Dedifferentiated amniotic fluid mesenchymal stem cell (primary cell): Measurements from ENCODE around the gene POLR1D.
A peak's percentile ranks its signal among the peaks of the same experiment; 100 is the strongest.
"Not testable (repeated sequence)": the region's sequence is repeated elsewhere in the genome, so short reads cannot be mapped to it uniquely, and the experiment has no call there.

ENCODE experiments used
- DNase-seq: peaks from one replicate; pipeline ENCODE4 v3.0.0-alpha.2; 2016; ENCODE audit errors: extremely low spot score

POLR1D gene

GRCh38 chr13:27617881-27618321 lies 3.8 kb upstream of the POLR1D start:
- no peak for DNase-seq

DNA sequence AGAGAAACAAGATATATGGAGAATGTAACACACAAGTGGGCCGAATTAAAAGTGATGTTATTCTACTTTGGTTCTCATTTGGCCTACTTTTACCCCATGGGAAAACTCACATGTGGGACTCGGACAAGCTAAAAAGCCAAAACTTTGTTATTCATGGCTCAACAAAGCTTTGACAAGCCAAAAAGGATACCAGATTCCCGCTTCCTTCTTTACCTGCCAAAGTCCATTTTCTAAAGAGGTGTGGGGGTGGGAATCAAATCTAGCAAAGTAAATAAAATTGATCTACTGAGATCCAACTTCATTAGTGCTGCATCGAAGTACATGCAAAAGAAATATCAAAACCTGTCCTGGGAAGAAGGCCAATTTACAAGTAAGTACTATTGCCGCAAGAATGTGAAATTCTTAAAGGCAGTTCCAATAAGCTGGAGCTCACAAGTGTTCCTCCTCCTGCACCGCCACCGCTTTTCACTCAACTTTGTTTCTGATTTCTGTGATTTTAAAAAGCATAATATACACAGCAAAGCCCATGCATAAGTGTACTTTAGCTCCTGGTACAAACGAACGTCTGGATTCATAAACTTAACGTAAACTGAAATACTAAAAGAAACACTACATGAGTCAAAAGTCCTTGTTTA lies 2.5 kb upstream of the POLR1D start:
- DNase-seq: peak; percentile 50

DNA sequence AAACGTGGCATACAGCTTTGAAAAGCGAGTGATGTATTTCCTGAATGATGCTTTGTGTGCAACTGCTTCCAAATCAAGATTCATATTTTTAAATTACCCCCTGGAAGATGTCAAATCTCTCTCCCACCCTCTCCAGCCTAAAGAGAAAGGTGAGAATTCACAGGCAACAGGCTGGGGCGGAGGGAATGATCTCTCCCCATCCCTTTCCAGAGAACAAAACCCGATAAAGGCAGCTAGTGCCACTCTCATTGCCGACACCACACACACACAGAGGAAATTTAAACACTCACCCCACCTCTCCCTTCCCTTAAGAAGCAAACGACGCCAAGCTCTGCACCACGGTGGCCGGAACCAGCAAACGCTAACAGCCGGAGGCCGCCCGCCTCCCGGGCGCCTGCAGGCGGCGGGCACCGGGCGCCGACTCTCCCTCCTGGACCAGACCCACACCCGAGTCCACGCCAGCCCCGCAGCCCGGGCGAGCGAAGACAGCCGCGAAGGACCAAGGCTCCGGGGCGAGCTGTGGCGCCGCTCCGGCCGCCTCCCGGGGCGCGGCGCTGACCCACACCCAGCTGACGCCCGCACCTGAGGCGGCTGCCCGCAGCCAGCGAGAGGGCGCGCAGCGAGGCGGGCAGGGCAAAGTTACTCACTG lies 1.8 kb upstream of the POLR1D start:
- peak; percentile 25 for DNase-seq

- DNase-seq: peak; percentile 93
Observed at GRCh38 chr13:27620377-27621115, 1.1 kb upstream of the POLR1D start, which contains the start of gene LNX2. LNX2 (minus strand) TSS chr13:27620529; CDS start chr13:27581703, 38,826 bp downstream.

DNA sequence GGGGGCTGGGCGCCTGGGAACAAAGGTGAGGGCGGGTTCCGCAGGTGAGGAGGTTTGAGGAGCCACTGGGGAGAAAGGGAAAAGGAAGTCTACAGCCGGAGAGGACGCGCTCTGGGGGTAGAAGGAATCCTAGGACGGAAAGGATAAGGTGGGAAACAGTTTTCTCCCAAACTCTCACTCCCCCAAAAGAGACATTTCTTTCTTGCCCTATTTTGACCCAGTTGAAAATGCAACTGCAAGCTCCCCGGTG lies 651 bp upstream of the POLR1D start:
- no peak for DNase-seq

DNA sequence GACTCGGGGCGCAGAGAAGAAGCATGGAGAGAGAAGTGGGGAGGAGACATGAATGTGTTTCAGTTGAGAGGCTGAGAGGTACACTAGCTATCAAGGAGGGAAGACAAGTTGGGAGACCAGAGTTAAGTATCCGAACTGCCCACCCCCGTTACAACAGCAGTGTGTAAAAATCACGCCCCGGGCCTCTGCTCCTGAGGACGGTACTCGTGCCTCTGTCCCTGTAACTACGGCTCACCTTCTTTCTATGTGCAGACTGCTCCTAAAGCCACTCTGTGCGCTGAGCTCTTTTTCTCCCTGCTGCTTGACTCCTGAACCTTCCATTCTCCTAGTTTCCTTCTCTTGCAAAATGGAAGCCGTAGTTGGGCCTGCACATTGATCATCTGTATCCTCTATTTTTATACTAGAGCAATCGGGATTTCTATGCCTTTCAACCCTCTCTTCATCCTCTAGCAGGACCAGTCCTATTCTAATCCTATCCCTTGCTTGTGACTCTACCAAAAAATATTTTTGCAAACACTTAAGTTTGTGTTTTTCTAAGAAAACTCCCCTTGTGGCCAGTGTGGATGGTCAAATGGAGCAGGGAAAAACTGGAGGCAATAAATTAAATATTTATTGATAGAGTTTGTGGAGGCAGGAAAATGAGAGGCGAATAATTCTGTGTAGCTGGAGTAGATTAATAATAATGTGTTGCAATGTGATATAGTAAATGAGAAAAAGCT lies 569 bp downstream of the POLR1D start:
- DNase-seq: no peak

GRCh38 chr13:27622881-27623280 lies 1.2 kb downstream of the POLR1D start:
- DNase-seq: no peak

- no peak for DNase-seq
Observed at GRCh38 chr13:27624071-27624470, 2.4 kb downstream of the POLR1D start.

DNA sequence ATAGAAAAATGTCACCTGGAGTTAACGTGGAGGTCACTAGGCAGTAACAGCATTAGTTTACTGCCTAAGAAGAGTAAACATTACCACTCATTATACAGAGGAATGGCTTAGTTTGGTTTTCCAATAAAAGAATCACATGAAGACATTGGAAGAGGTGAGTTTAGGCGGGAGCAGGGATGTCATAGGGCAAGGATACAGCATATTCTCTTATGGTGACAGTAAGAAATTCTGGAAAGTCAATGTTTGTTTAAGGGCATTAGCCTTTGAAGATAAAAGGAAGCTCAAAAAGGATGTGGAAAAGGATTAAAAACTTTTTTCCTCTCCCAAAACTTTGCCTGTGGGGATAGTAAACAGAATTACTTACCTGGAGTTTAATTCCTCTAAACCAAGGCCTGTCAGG lies 4.1 kb downstream of the POLR1D start:
- no peak for DNase-seq

DNA sequence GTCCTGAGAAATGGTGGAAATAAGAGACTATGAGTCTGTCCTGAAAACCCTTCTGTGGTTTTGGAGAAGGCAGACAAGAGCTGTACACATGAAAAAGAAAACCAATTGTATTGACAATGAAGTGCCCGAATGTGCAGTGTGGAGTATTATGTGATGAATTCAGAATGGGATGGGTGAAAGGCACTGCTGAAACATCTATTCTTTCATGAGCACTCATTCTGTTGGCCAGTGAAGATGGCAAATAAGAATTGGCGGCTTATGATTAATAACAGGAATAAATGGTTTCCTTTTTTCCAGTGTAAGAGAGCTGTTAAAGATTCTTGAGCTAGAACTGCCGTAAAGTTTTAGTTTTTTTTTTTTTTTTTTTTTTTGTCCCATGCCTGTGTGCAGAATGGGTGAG lies 5.7 kb downstream of the POLR1D start:
- DNase-seq: no peak

DNA sequence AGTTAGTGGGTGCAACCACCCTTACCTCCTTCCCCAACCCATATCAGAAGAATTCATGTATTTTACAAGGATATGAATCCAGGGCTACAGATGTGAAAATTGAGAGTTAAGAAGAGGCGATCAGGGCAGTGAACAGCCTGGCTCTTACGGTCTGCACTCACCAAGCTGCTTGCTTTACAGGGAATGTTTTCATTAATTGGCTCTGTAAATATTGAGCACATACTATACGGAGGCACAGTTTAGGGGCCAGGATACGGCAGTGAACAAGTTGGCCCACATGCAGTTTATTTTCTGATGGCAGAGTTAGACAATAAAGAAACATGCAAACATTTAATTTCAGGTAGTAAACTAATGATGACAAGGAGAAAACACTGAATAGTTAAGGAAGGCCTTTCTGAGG lies 6.4 kb downstream of the POLR1D start:
- no peak for DNase-seq

DNA sequence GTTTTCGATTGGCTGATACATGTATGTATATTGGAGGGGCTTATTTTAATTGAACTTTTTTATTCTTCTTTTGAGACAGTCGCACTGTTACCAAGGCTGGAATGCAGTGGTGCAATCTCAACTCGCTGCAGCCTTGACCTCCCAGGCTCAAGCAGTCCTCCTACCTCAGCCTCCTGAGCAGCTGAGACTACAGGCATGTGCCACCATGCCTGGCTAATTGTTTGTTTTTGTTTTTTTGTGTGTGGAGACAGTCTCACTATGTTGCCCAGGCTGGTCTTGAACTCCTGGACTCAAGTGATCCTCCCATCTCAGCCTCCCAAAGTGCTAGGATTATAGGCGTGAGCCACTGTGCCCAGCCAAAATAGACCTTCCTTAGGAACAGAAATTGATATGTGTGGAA lies 7.1 kb downstream of the POLR1D start:
- DNase-seq: not testable (repeated sequence)

- DNase-seq: no peak
Observed at GRCh38 chr13:27631156-27631555, 9.5 kb downstream of the POLR1D start.

DNA sequence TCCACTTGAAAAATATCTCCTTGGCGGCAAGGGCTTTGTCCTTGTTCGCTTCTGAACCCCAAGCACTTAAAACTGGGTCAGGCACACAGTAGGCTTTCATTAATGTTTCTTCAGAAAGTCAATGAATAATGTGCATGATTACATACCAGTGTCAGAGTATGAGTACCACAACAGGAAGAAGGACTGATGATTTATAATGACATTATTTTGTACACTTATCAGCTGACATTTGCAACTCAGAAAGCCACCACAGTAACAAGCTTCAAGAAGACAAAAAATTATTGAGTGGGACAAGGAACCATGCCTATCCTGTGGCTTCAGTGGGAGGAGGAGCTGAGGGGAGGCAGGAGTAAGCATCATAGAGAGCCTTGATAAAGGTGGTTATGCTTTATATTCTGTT lies 10.0 kb downstream of the POLR1D start:
- DNase-seq: no peak

- no peak for DNase-seq
Observed at GRCh38 chr13:27632214-27632613, 10.5 kb downstream of the POLR1D start.

GRCh38 chr13:27632648-27633047 lies 11.0 kb downstream of the POLR1D start:
- no peak for DNase-seq

DNA sequence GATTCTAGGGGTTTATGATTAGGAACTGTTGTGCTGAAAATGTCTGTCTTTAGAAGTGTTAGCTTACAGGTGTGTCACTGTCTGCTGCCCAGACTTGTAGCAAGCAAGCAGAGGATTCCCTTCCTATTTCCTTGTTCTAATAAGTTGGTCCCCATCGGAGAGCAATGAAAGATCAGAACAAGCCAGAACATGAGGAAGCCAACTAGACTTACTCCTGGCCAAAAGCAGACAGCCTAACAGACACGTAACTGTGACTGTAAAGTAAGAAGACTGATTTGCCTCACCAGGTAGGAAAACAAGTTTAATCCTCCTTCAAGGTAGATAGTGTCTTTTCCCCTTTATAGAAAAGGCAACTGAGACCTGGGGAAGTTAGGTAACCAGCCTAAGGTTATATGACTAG lies 12.5 kb downstream of the POLR1D start:
- DNase-seq: no peak

GRCh38 chr13:27634791-27635190 lies 13.1 kb downstream of the POLR1D start:
- DNase-seq: no peak

DNA sequence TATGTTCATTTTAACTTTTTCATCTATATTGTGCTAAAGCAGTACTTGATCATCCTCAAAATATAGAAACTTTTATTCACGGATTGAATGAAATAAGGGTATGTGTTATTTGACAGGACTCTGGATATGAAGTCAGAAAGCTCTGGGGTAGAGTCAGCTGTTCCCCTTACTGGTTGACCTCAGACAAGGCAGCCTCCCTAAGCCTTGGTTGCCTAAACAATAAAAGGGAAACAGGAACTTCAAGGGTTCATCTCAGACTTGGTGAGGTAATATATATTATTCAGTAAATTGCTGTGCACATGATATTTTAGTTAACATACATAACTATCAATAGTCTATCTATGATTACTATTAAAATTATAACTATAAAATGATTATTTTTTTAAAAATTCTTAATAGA lies 13.6 kb downstream of the POLR1D start:
- DNase-seq: no peak

DNA sequence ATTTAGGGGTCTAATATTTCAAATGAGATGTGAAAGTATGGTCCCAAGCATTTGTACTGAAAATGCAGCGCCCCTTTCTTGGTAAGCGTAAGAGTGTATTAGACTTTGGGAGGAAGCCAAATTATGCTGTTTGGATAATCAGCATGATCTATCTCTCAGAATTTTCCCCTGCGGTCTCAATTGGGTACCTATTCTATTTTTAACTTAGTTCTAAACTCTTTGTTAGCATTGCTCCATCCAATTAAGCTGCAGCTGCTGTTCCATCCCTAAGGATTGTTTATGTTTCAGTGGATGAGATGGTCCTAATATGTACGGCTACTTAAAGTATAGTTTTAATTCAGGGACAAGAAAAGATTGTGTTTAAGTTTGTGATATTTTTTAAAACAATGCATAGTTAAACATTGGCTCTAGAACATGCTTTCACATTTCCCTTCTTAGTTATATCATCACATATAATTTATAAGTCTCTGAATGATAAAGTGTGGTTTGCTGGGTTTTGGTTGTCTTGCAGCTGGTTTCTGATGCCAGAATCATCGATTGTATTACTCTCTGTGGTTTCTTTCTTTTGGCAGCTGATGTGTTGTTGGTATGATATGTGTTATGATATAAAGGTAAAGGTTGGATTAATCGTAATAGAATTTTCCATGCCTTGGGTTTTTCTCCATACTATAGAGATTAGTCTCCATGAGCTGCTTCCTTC lies 15.0 kb downstream of the POLR1D start:
- no peak for DNase-seq

- DNase-seq: no peak
Observed at GRCh38 chr13:27637289-27637626, 15.6 kb downstream of the POLR1D start.

GRCh38 chr13:27638001-27638400 lies 16.3 kb downstream of the POLR1D start:
- DNase-seq: no peak
